Parathyroid adenoma (tissue), 2 donors: ENCODE results near the gene ADAMTSL4.
"Not testable (repeated sequence)": the region's sequence is repeated elsewhere in the genome, so short reads cannot be mapped to it uniquely, and the experiment has no call there.

Experiments
- H2AFZ ChIP-seq: fragments of 300-600 bp; sonication (generic); one replicate; pipeline ENCODE4 v1.7.0; 2017; ENCODE audit warnings: antibody characterized with exemption, mild to moderate bottlenecking
- H3K27ac ChIP-seq: fragments of 300-600 bp; sonication (generic); one replicate; pipeline ENCODE4 v1.7.0; 2017
- H3K27me3 ChIP-seq: fragments of 300-600 bp; sonication (generic); one replicate; pipeline ENCODE4 v1.7.0; 2017; ENCODE audit warnings: low read length; ENCODE audit not compliant: control insufficient read depth, insufficient read depth
- H3K36me3 ChIP-seq: fragments of 300-600 bp; sonication (generic); one replicate; pipeline ENCODE4 v1.7.0; 2017; ENCODE audit warnings: low read length; ENCODE audit not compliant: control insufficient read depth, insufficient read depth
- H3K4me1 ChIP-seq: fragments of 300-600 bp; sonication (generic); one replicate; pipeline ENCODE4 v1.7.0; 2017; ENCODE audit warnings: control low read depth
- H3K4me2 ChIP-seq: fragments of 300-600 bp; sonication (generic); one replicate; pipeline ENCODE4 v1.7.0; 2017; ENCODE audit warnings: low read length
- H3K4me3 ChIP-seq: fragments of 300-600 bp; sonication (generic); one replicate; pipeline ENCODE4 v1.7.0; 2017; ENCODE audit warnings: low read depth, low read length
- H3K79me2 ChIP-seq: fragments of 300-600 bp; sonication (generic); one replicate; pipeline ENCODE4 v1.7.0; 2017; ENCODE audit warnings: control low read depth
- H3K9ac ChIP-seq: fragments of 300-600 bp; sonication (generic); one replicate; pipeline ENCODE4 v1.7.0; 2017; ENCODE audit warnings: mild to moderate bottlenecking
- H3K9me3 ChIP-seq: fragments of 300-600 bp; sonication (generic); one replicate; pipeline ENCODE4 v1.7.0; 2017; ENCODE audit warnings: low read length; ENCODE audit not compliant: control insufficient read depth
- TF ChIP-seq, protein P1 (sequence below): fragments of 300-600 bp; sonication (generic); IDR thresholded peaks from one replicate; pipeline ENCODE4 v1.7.0; 2017; ENCODE audit warnings: antibody characterized with exemption, mild to moderate bottlenecking
- donor health status: primary hyperparathyroidism.

ADAMTSL4 gene

DNA sequence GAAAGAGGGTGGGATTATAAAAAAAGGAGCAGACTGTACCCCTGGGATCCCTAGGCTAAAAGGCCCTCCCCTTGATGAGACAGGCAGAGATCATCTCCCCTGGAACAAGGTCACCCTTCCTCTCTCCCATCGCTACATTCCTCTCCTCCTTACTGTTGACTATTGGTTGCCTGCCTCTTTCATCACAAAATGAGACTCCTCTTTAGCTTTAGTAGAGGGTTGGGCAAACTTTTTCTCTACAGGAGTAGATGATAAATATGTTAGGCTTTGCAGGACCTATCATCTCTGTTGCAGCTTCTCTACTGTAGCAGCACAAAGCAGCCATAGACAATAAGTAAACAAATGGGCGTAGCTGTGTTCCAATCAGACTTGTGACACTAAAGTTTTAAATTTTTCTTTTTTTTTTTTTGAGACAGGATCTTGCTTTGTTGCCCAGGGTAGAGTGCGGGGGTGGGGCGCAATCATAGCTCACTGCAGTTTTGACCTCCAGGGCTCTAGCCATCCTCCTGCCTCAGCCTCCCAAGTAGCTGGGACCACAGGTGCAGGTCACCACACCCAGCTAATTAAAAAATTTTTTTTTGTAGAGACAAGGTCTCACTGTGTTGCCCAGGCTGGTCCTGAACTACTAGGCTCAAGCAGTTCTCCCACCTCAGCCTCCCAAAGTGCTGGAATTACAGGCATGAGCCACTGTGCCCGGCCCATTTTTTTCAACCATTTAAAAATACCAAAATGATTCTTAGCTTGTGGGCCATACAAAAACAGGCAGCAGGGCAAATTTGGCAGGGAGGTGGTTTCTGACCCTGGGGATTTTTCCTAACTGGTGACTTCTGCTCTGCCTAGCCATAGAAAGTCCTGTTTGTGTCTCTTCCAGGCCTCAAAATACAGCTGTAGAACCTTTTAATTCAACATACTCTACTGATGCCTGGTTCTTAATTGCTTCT lies 15.1 kb downstream of the ADAMTSL4 start:
- Histone ChIP-seq H3K79me2 (no peaks in the 10 kb centered on the region), H3K9ac (no peak overlapping the region), H3K36me3 (no peaks in the 10 kb centered on the region), H3K4me2 (peak overlapping the region; percentile 99), H3K4me3 (no peak overlapping the region), H3K27ac (peak overlapping the region; percentile 100), H3K9me3 (no peaks in the 10 kb centered on the region), H3K27me3 (no peaks in the 10 kb centered on the region), H2AFZ (no peak overlapping the region), H3K4me1 (peaks cover 46% of the 10 kb centered on the region)
- TF ChIP-seq, protein P1, sequence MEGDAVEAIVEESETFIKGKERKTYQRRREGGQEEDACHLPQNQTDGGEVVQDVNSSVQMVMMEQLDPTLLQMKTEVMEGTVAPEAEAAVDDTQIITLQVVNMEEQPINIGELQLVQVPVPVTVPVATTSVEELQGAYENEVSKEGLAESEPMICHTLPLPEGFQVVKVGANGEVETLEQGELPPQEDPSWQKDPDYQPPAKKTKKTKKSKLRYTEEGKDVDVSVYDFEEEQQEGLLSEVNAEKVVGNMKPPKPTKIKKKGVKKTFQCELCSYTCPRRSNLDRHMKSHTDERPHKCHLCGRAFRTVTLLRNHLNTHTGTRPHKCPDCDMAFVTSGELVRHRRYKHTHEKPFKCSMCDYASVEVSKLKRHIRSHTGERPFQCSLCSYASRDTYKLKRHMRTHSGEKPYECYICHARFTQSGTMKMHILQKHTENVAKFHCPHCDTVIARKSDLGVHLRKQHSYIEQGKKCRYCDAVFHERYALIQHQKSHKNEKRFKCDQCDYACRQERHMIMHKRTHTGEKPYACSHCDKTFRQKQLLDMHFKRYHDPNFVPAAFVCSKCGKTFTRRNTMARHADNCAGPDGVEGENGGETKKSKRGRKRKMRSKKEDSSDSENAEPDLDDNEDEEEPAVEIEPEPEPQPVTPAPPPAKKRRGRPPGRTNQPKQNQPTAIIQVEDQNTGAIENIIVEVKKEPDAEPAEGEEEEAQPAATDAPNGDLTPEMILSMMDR: no peak

DNA sequence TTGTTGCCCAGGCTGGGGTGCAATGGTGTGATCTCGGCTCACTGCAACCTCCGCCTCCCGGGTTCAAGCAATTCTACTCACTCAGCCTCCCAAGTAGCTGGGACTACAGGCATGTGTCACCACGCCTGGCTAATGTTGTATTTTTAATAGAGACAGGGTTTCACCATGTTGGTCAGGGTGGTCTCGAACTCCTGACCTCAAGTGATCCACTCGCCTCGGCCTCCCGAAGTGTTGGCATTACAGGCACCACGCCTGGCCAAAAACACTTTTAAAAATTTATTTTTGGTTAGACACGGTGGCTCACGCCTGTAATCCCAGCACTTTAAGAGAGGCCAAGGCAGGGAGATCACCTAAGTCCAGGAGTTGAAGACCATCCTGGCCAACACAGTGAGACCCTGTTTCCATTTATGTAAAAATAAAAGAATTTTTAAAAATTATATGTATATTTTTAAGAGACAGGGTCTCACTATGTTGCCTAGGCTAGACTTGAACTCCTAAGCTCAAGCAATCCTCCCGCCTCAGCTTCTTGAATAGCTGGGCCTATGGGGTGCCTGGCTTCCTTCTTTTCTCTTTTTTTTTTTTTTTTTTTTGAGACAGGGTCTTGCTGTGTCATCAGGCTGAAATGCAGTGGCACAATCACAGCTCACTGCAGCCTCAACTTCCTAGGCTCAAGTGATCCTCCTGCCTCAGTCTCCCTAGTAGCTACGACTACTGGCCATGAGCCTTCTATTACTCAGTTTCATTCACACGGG lies 16.2 kb downstream of the ADAMTSL4 start:
- not testable (repeated sequence) for H3K4me3 ChIP-seq, H3K27ac ChIP-seq
- peaks cover 42% of the 10 kb centered on the region for H3K4me1 ChIP-seq

DNA sequence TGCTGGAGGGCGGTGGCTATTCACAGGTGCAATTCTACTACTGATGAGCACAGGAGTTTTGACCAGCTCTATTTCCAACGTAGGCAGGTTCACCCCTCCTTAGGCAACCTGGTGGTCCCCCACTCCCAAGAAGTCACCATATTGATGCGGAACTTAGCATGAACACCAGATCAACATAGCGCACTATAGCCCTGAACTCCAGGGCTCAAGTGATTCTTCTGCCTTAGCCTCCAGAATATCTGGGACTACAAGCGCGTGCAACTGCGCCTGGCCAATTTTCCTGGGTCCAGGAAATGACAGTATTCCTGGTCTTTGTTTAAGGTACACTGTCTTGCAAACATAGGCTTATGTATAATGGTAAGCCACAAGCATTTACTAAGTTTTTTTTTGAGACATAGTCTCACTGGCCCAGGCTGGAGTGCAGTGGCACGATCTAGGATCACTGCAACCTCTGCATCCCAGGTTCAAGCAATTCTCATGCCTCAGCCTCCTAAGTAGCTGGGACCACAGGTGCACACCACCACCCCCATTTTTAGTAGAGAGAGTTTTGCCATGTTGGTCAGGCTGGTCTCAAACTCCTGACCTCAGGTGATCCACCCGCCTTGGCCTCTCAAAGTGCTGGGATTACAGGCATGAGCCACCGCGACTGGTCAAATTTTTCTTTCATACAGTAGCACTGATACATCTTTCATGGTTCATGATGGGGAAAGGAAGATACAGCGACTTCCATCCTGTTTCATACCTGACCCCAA lies 17.6 kb downstream of the ADAMTSL4 start:
- Histone ChIP-seq H2AFZ (no peak overlapping the region), H3K27me3 (no peaks in the 10 kb centered on the region), H3K4me2 (peak overlapping the region; percentile 61), H3K4me3 (no peak overlapping the region), H3K36me3 (no peaks in the 10 kb centered on the region), H3K4me1 (peaks cover 38% of the 10 kb centered on the region), H3K27ac (peak overlapping the region; percentile 88), H3K9ac (no peak overlapping the region), H3K9me3 (no peaks in the 10 kb centered on the region), H3K79me2 (no peaks in the 10 kb centered on the region)
- TF ChIP-seq, protein P1: no peak

More for the DNA sequence above, 16.2 kb downstream of the ADAMTSL4 start:
- not testable (repeated sequence) for H3K27me3 ChIP-seq, H3K9ac ChIP-seq, H3K9me3 ChIP-seq, H2AFZ ChIP-seq, H3K79me2 ChIP-seq, H3K4me2 ChIP-seq, H3K36me3 ChIP-seq

DNA sequence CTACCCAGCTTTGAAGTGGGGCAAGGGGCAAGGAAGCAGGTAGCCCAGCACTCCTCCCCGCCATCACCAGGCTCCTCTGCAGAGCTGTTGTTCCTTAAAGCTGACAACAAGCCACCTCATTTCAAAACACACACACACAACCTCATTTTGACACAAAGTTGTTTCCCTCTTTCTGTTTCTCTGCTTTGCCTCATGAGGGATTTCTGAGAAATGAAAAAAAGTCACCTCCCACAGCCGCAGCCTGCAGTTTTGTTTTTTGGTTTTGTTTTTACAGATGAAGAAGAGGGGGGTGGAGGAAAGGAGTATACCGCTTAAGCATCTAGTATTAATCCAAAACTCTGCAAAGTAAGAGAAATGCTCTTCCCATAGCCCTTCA lies 18.1 kb downstream of the ADAMTSL4 start:
- Histone ChIP-seq H3K4me2 (peak overlapping the region; percentile 61), H2AFZ (no peak overlapping the region), H3K4me3 (peak overlapping the region; percentile 51), H3K4me1 (peaks cover 35% of the 10 kb centered on the region), H3K9ac (no peak overlapping the region), H3K9me3 (no peaks in the 10 kb centered on the region), H3K27ac (peak overlapping the region; percentile 88), H3K79me2 (no peaks in the 10 kb centered on the region), H3K27me3 (no peaks in the 10 kb centered on the region), H3K36me3 (no peaks in the 10 kb centered on the region)
- TF ChIP-seq, protein P1: no peak
